HCT116 (cell line): ENCODE data around the gene HMGA1. TPM values are rescaled to one million over a fixed set of nuclear protein-coding genes. Genes with fewer than 3 reads are reported as not detected.

ENCODE experiments used
- ATAC-seq: fragments of 200-7000 bp; cut with Tn5 transposase; 2 replicates; pipeline ENCODE4 v1.9.1; 2020; ENCODE audit warnings: mild to moderate bottlenecking, moderate library complexity
- BruUV-seq: library from RNA; stranded (reverse); fragments of 400-500 nt; replicated peaks from 2 replicates; lab custom pipeline; 2021; lab: Mats Ljungman, UMichigan
- CTCF ChIA-PET: fragments of 300-600 bp; sonication (Branson Sonifier 250); formaldehyde crosslinking; loops from one replicate; lab custom pipeline; 2021; ENCODE audit warnings: antibody characterized with exemption; lab: Charles Lee
- POLR2A ChIA-PET: fragments of 300-600, 350-600 bp; sonication (Branson Sonifier 250); formaldehyde crosslinking; loops from one replicate; lab custom pipeline; 2021; ENCODE audit warnings: antibody characterized with exemption; lab: Charles Lee
- RAD21 ChIA-PET, 2 experiments: fragments of 300-600 bp; sonication (Branson Sonifier 250); formaldehyde crosslinking; loops; one replicate each; lab custom pipeline; 2023; ENCODE audit warnings: low total read pairs in 2 of 2; ENCODE audit not compliant: uncharacterized antibody in 2 of 2, unreplicated experiment in 2 of 2, low non-redundant PET in 1 of 2; lab: Charles Lee
- DNase-seq: peaks from one replicate; pipeline ENCODE4 v3.0.0-alpha.2; 2010; ENCODE audit warnings: low read depth, low spot score
- H2AFZ ChIP-seq: fragments of 200-600 bp; shearing (Covaris generic), sonication (generic); 2 replicates; pipeline ENCODE4 v1.6.1; 2017; ENCODE audit warnings: low read depth, mixed run types, mixed read lengths, antibody characterized with exemption, low read length; ENCODE audit not compliant: poor library complexity, severe bottlenecking
- H3K27ac ChIP-seq: 2 replicates; pipeline ENCODE4 v1.5.1; 2012; ENCODE audit warnings: low read depth, low read length
- H3K27me3 ChIP-seq: fragments of 200-600 bp; sonication (generic); 2 replicates; pipeline ENCODE4 v1.6.1; 2016; ENCODE audit warnings: mixed run types, low read length, mixed read lengths; ENCODE audit not compliant: insufficient read depth
- H3K36me3 ChIP-seq, 2 experiments: fragments of 200-500 bp in 1 of 2; fragments of 200-600 bp in 1 of 2; sonication (Bioruptor generic) in 1 of 2; sonication (generic) in 1 of 2; 2 replicates each; pipeline versions ENCODE4 v1.5.1 to v1.6.1; 2014 to 2016; ENCODE audit warnings: low read length in 2 of 2, inconsistent platforms in 1 of 2, mixed read lengths in 1 of 2, mixed run types in 1 of 2; ENCODE audit not compliant: insufficient read depth in 2 of 2, control insufficient read depth in 1 of 2
- H3K4me1 ChIP-seq, 2 experiments: fragments of 200-600 bp in 1 of 2; sonication (generic) in 1 of 2; 2 replicates each; pipeline versions ENCODE4 v1.5.1 to v1.6.1; 2012 to 2017; ENCODE audit warnings: low read length in 2 of 2, inconsistent platforms in 1 of 2, mild to moderate bottlenecking in 1 of 2, mixed read lengths in 1 of 2, mixed run types in 1 of 2, moderate library complexity in 1 of 2; ENCODE audit not compliant: insufficient read depth in 2 of 2, control insufficient read depth in 1 of 2
- H3K4me2 ChIP-seq: fragments of 200-600 bp; sonication (generic); 2 replicates; pipeline ENCODE4 v1.6.1; 2017; ENCODE audit warnings: mixed run types, low read length, mixed read lengths
- H3K4me3 ChIP-seq, 2 experiments: fragments of 200-600 bp in 1 of 2; sonication (generic) in 1 of 2; replicated peaks in 1 of 2; 2 replicates each; pipeline ENCODE4 v1.5.1; 2011 to 2016; ENCODE audit warnings: low read length in 2 of 2, control low read depth in 1 of 2, low read depth in 1 of 2, mild to moderate bottlenecking in 1 of 2, mixed read lengths in 1 of 2, mixed run types in 1 of 2
- H3K79me2 ChIP-seq: fragments of 200-600 bp; sonication (generic); 2 replicates; pipeline ENCODE4 v1.6.1; 2017; ENCODE audit warnings: mild to moderate bottlenecking, mixed run types, low read length, moderate library complexity, mixed read lengths; ENCODE audit not compliant: insufficient read depth
- H3K9ac ChIP-seq: fragments of 200-600 bp; sonication (generic); 2 replicates; pipeline ENCODE4 v1.6.1; 2016; ENCODE audit warnings: low read length, mixed read lengths
- H3K9me2 ChIP-seq: fragments of 200-600 bp; sonication (generic), shearing (Covaris generic); 2 replicates; pipeline ENCODE4 v1.6.1; 2017; ENCODE audit warnings: mixed run types, mild to moderate bottlenecking, moderate library complexity; ENCODE audit not compliant: insufficient read depth
- H3K9me3 ChIP-seq, 2 experiments: fragments of 200-500 bp in 1 of 2; fragments of 200-600 bp in 1 of 2; sonication (Bioruptor generic) in 1 of 2; sonication (generic) in 1 of 2; 2 replicates each; pipeline ENCODE4 v1.6.1; 2014 to 2017; ENCODE audit warnings: low read length in 2 of 2, mixed read lengths in 2 of 2, inconsistent platforms in 1 of 2, low read depth in 1 of 2, mild to moderate bottlenecking in 1 of 2, mixed run types in 1 of 2, moderate library complexity in 1 of 2; ENCODE audit not compliant: control insufficient read depth in 1 of 2, insufficient read depth in 1 of 2
- H4K20me1 ChIP-seq: fragments of 200-600 bp; sonication (generic), shearing (Covaris generic); 2 replicates; pipeline ENCODE4 v1.6.1; 2017; ENCODE audit warnings: mixed run types, mild to moderate bottlenecking, moderate library complexity; ENCODE audit not compliant: insufficient read depth
- CEBPB ChIP-seq: IDR thresholded peaks from 2 replicates; pipeline ENCODE4 v1.6.1; 2012; ENCODE audit warnings: low read depth
- EGR1 ChIP-seq: IDR thresholded peaks from 2 replicates; pipeline ENCODE4 v1.6.1; 2012; ENCODE audit warnings: low read depth
- JUND ChIP-seq: IDR thresholded peaks from 2 replicates; pipeline ENCODE4 v1.6.1; 2012
- YY1 ChIP-seq: IDR thresholded peaks from 2 replicates; pipeline ENCODE4 v1.6.1; 2011; ENCODE audit warnings: low read length, low read depth, moderate library complexity, mild to moderate bottlenecking; ENCODE audit not compliant: insufficient replicate concordance; ENCODE audit errors: extremely low read depth
- intact Hi-C: fragments of 100-400 bp; cut with micrococcal nuclease; formaldehyde crosslinking; loops from 2 replicates; pipeline ENCODE4 v1.10.0; 2022
- total RNA-seq: library from RNA; stranded (reverse); gene quantifications from one replicate; pipeline ENCODE4 v1.2.1, GENCODE V29; 2021; ENCODE audit not compliant: unreplicated experiment
- TF ChIP-seq, protein P1 (sequence below): IDR thresholded peaks from 2 replicates; pipeline ENCODE4 v1.6.1; 2012; ENCODE audit warnings: low read depth
- TF ChIP-seq, protein P2 (sequence below): IDR thresholded peaks from 2 replicates; pipeline ENCODE4 v1.6.1; 2011; ENCODE audit warnings: mild to moderate bottlenecking, low read length, moderate library complexity; ENCODE audit not compliant: insufficient replicate concordance; ENCODE audit errors: extremely low read depth

HMGA1 gene
- total RNA-seq, 1 experiment from 2014 or later = 2,459 TPM

DNA sequence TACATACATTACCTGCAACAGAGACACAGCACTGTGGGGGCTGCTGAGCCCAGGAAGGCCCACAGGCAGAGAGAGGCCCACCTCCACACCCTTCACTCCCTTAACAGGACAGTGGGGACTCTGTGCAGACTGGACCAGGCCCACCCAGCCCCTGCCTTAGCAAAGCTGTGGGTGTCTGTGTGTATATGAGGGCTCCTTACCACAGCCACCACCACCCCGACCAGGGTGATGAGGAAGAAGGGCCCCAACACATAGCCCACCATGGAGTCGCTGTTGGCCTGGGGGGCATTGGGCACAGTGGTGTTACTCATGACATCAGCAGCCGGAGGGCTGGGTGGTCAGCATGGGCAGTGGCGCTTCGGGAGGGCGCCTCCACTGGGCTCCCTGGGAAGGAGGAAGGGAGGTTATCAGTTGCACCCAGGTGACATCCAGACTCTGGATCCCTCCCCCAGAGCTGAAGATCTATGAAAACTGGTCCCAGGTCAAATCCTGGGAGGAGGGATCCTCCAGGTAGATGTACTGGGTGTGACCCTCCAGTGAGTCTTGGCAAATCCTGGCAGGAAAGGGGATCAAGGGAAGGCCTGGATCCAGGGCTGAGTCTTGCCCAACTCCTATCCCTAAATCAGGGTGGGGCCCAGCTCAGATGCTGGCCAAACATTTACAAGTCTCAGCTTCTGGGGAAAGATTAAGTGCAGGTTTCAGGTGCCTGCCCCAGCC lies 11.0 kb downstream of the HMGA1 start:
- intact Hi-C loops = loop anchor here (2.0 kb wide), 2 partner anchors 51 to 145 kb away; partner anchors contain the start of gene NUDT3
- Histone ChIP-seq H3K4me1 (peaks cover 39 to 72% of the 10 kb centered on the region in 2 experiments), H3K4me3 (peak overlapping the region; percentile 80 to 87), H3K27ac (peak overlapping the region; percentile 95), H3K36me3 (peaks cover 0 to 9% of the 10 kb centered on the region in 2 experiments; a peak in 1 of 4 replicates), H3K79me2 (peaks cover 18% of the 10 kb centered on the region), H3K4me2 (peak overlapping the region; percentile 100), H3K9me3 (no peaks in the 10 kb centered on the region), H3K27me3 (no peaks in the 10 kb centered on the region), H3K9ac (peak overlapping the region; percentile 81), H3K9me2 (no peaks in the 10 kb centered on the region), H2AFZ (no peak overlapping the region), H4K20me1 (0 out of 2 replicates have a peak, but pooled peaks cover 6% of the 10 kb centered on the region)
- DNase-seq (no peak), ATAC-seq (no peak)
- CTCF ChIA-PET = interaction anchor here (0.7 to 4.9 kb wide), 5 partner anchors 52 to 362 kb away, joined by 3 to 69 read pairs (median 9); no protein-coding TSS in a partner anchor
- RAD21 ChIA-PET = interaction anchor here (1.1 to 1.9 kb wide), 3 partner anchors 52 kb away, joined by 3 to 7 read pairs (median 5); no protein-coding TSS in a partner anchor
- TF ChIP-seq JUND (no peak), YY1 (no peak), EGR1 (no peak), CEBPB (no peak)
- TF ChIP-seq, protein P1, sequence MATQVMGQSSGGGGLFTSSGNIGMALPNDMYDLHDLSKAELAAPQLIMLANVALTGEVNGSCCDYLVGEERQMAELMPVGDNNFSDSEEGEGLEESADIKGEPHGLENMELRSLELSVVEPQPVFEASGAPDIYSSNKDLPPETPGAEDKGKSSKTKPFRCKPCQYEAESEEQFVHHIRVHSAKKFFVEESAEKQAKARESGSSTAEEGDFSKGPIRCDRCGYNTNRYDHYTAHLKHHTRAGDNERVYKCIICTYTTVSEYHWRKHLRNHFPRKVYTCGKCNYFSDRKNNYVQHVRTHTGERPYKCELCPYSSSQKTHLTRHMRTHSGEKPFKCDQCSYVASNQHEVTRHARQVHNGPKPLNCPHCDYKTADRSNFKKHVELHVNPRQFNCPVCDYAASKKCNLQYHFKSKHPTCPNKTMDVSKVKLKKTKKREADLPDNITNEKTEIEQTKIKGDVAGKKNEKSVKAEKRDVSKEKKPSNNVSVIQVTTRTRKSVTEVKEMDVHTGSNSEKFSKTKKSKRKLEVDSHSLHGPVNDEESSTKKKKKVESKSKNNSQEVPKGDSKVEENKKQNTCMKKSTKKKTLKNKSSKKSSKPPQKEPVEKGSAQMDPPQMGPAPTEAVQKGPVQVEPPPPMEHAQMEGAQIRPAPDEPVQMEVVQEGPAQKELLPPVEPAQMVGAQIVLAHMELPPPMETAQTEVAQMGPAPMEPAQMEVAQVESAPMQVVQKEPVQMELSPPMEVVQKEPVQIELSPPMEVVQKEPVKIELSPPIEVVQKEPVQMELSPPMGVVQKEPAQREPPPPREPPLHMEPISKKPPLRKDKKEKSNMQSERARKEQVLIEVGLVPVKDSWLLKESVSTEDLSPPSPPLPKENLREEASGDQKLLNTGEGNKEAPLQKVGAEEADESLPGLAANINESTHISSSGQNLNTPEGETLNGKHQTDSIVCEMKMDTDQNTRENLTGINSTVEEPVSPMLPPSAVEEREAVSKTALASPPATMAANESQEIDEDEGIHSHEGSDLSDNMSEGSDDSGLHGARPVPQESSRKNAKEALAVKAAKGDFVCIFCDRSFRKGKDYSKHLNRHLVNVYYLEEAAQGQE = no peak
- TF ChIP-seq, protein P2, sequence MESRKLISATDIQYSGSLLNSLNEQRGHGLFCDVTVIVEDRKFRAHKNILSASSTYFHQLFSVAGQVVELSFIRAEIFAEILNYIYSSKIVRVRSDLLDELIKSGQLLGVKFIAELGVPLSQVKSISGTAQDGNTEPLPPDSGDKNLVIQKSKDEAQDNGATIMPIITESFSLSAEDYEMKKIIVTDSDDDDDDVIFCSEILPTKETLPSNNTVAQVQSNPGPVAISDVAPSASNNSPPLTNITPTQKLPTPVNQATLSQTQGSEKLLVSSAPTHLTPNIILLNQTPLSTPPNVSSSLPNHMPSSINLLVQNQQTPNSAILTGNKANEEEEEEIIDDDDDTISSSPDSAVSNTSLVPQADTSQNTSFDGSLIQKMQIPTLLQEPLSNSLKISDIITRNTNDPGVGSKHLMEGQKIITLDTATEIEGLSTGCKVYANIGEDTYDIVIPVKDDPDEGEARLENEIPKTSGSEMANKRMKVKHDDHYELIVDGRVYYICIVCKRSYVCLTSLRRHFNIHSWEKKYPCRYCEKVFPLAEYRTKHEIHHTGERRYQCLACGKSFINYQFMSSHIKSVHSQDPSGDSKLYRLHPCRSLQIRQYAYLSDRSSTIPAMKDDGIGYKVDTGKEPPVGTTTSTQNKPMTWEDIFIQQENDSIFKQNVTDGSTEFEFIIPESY = no peak
- POLR2A ChIA-PET = interaction anchor here (1.0 to 4.9 kb wide), 10 partner anchors 8 to 213 kb away, joined by 3 to 38 read pairs (median 6); partner anchors contain the start of gene HMGA1
- no TSS peak for BruUV-seq
